Naive thymus-derived CD4-positive, alpha-beta T cell (primary cell): ENCODE results near the gene VPS33B. TPM values are rescaled to one million over a fixed set of nuclear protein-coding genes. Genes with fewer than 3 reads are reported as not detected.
A peak's percentile ranks its signal among the peaks of the same experiment; 100 is the strongest.

Experiments used
- ATAC-seq: fragments of 150-1000 bp; cut with Tn5 transposase; 2 replicates; pipeline ENCODE4 v1.10.0; 2021; ENCODE audit warnings: mild to moderate bottlenecking, moderate library complexity
- CTCF ChIA-PET: fragments of 350-600 bp; sonication (Branson Sonifier 250); formaldehyde crosslinking; loops from one replicate; lab custom pipeline; 2021; ENCODE audit warnings: antibody characterized with exemption; lab: Charles Lee
- POLR2A ChIA-PET: fragments of 350-600 bp; sonication (Branson Sonifier 250); formaldehyde crosslinking; loops from one replicate; lab custom pipeline; 2021; ENCODE audit warnings: antibody characterized with exemption, inconsistent platforms; lab: Charles Lee
- DNase-seq, 9 donors: peaks; one replicate each; pipeline versions ENCODE4 v3.0.0 to v3.0.0-alpha.2; 2020 to 2022; ENCODE audit warnings: mixed read lengths in 1 of 9
- H3K27ac ChIP-seq: one replicate; pipeline ENCODE4 v1.7.0; 2013; ENCODE audit warnings: mild to moderate bottlenecking, low read depth, low read length, moderate library complexity
- H3K27me3 ChIP-seq, 2 donors: one replicate each; pipeline ENCODE4 v1.7.0; 2013; ENCODE audit warnings: low read length in 2 of 2, mild to moderate bottlenecking in 2 of 2, moderate library complexity in 2 of 2; ENCODE audit not compliant: control insufficient read depth in 2 of 2, insufficient read depth in 2 of 2
- H3K36me3 ChIP-seq, 3 experiments: 1 replicate in 2 of 3; 2 replicates in 1 of 3; pipeline ENCODE4 v1.7.0; 2013; ENCODE audit warnings: low read length in 3 of 3, mild to moderate bottlenecking in 3 of 3, moderate library complexity in 1 of 3; ENCODE audit not compliant: insufficient read depth in 3 of 3, control insufficient read depth in 2 of 3
- H3K4me1 ChIP-seq, 2 donors: one replicate each; pipeline ENCODE4 v1.7.0; 2013; ENCODE audit warnings: low read length in 2 of 2, mild to moderate bottlenecking in 2 of 2, moderate library complexity in 1 of 2; ENCODE audit not compliant: control insufficient read depth in 2 of 2, insufficient read depth in 2 of 2
- H3K4me3 ChIP-seq: 2 replicates; pipeline ENCODE4 v1.7.0; 2013; ENCODE audit warnings: mild to moderate bottlenecking, low read length
- H3K9me3 ChIP-seq, 3 experiments: 1 replicate in 2 of 3; 2 replicates in 1 of 3; pipeline ENCODE4 v1.7.0; 2013; ENCODE audit warnings: low read length in 3 of 3; ENCODE audit not compliant: control insufficient read depth in 2 of 3
- H3K27ac Mint-ChIP-seq, 9 donors: one replicate each; pipeline ENCODE4 v1.8.0; 2020 to 2022; ENCODE audit warnings: mixed read lengths in 9 of 9, mild to moderate bottlenecking in 8 of 9, moderate library complexity in 5 of 9, inconsistent platforms in 2 of 9
- H3K27me3 Mint-ChIP-seq, 5 donors: one replicate each; pipeline ENCODE4 v1.8.0; 2021 to 2022; ENCODE audit warnings: mixed read lengths in 5 of 5, mild to moderate bottlenecking in 1 of 5
- H3K36me3 Mint-ChIP-seq, 5 donors: one replicate each; pipeline ENCODE4 v1.8.0; 2020 to 2022; ENCODE audit warnings: mixed read lengths in 5 of 5, mild to moderate bottlenecking in 3 of 5, inconsistent platforms in 1 of 5
- H3K4me1 Mint-ChIP-seq, 7 donors: one replicate each; pipeline ENCODE4 v1.8.0; 2020 to 2022; ENCODE audit warnings: mixed read lengths in 7 of 7, mild to moderate bottlenecking in 3 of 7, inconsistent platforms in 1 of 7
- H3K4me3 Mint-ChIP-seq, 10 donors: one replicate each; pipeline ENCODE4 v1.8.0; 2020 to 2022; ENCODE audit warnings: mild to moderate bottlenecking in 10 of 10, mixed read lengths in 10 of 10, moderate library complexity in 6 of 10, inconsistent platforms in 2 of 10
- H3K9me3 Mint-ChIP-seq, 11 donors: one replicate each; pipeline ENCODE4 v1.8.0; 2020 to 2022; ENCODE audit warnings: mixed read lengths in 11 of 11, mild to moderate bottlenecking in 4 of 11, inconsistent platforms in 1 of 11, moderate library complexity in 1 of 11
- intact Hi-C, 2 donors: fragments of 100-400 bp; cut with micrococcal nuclease; formaldehyde crosslinking; loops; one replicate each; pipeline ENCODE4 v1.15.1; 2023
- polyA plus RNA-seq, 2 donors: library from polyadenylated mRNA; unstranded; fragments of 300-500 nt; fragmentation: Illumina TruSeq; gene quantifications; one replicate each; pipeline ENCODE4 v1.2.3, GENCODE V29; 2021
- total RNA-seq, 6 experiments: library from RNA in 5 of 6; stranded (reverse) in 5 of 6; gene quantifications; 1 replicate in 5 of 6; 2 replicates in 1 of 6; pipeline ENCODE4 v1.2.3 and lab custom pipeline; 2021 to 2026

VPS33B gene
- total and polyA plus RNA-seq, 7 experiments from 2014 or later: 8.3 to 28.1 (median 20.4) TPM

DNA sequence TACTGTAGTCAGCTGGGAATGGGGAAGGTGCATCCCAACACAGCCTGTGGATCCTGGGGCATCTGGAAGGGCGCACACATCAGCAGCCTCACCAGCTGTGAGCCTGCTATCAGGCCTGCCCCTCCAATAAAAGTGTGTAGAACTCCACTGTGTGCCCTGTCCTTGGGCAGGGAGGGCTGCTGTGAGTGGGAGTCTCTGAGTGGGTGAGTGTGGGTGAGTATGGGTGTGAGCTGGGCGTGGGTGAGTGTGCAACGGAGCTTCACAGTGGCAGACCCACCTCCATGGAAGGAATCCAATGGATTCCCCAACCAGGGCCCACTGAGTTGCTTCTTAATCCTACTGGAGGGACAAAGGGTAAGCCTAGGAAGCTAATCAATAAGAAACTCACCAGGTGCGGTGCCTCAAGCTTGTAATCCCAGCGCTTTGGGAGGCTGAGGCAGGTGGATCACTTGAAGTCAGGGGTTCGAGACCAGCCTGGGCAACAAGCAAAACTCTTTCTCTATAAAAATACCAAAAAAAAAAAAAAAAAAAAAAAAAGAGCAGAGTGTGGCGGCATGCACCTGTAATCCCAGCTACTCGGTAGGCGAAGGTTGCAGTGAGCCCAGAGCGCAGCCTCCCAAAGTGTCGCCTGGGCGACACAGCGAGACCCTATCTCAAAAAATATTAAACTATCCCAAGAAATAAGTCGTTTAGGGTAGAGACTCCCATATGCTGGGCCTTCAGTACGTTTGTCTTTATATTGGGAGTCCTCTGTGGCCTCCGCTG, 68.3 kb downstream of the VPS33B start:
- Histone ChIP-seq H3K27me3 (no peaks in the 10 kb centered on the region), H3K4me3 (peak overlapping the region; percentile 100), H3K9me3 (no peaks in the 10 kb centered on the region), H3K4me1 (peaks cover 10 to 15% of the 10 kb centered on the region in 2 donors), H3K27ac (peak overlapping the region; percentile 98), H3K36me3 (peaks cover 0 to 47% (median 4%) of the 10 kb centered on the region in 3 experiments)
- POLR2A ChIA-PET: interaction anchor here (0.7 to 9.2 kb wide), 9 partner anchors 8 to 51 kb away, joined by 3 to 119 read pairs (median 4); partner anchors contain the start of genes HDDC3, MAN2A2 and UNC45A
- H3K27me3 Mint-ChIP-seq: no peaks in the 10 kb centered on the region
- H3K9me3 Mint-ChIP-seq: no peaks in the 10 kb centered on the region
- no peak for DNase-seq
- H3K27ac Mint-ChIP-seq: peak overlapping the region; percentile 76 to 96 (median 94)
- intact Hi-C loops: loop anchor here (1.0 to 10.0 kb wide), 5 partner anchors 19 to 901 kb away; partner anchors contain the start of genes PRC1 (in 2 of the 2), UNC45A (in 2 of the 2), BLM (in 1 of the 2) and SLCO3A1 (in 1 of the 2)
- peaks cover 0 to 24% (median 13%) of the 10 kb centered on the region in 7 donors for H3K4me1 Mint-ChIP-seq
- peaks cover 0 to 22% (median 4%) of the 10 kb centered on the region in 5 donors for H3K36me3 Mint-ChIP-seq
- CTCF ChIA-PET: interaction anchor here (2.6 to 7.7 kb wide), 2 partner anchors 22 to 79 kb away, joined by 12 to 67 read pairs; partner anchors contain the start of genes HDDC3 and UNC45A
- ATAC-seq: no peak
- H3K4me3 Mint-ChIP-seq: peak overlapping the region; percentile 81 to 90 (median 87)

DNA sequence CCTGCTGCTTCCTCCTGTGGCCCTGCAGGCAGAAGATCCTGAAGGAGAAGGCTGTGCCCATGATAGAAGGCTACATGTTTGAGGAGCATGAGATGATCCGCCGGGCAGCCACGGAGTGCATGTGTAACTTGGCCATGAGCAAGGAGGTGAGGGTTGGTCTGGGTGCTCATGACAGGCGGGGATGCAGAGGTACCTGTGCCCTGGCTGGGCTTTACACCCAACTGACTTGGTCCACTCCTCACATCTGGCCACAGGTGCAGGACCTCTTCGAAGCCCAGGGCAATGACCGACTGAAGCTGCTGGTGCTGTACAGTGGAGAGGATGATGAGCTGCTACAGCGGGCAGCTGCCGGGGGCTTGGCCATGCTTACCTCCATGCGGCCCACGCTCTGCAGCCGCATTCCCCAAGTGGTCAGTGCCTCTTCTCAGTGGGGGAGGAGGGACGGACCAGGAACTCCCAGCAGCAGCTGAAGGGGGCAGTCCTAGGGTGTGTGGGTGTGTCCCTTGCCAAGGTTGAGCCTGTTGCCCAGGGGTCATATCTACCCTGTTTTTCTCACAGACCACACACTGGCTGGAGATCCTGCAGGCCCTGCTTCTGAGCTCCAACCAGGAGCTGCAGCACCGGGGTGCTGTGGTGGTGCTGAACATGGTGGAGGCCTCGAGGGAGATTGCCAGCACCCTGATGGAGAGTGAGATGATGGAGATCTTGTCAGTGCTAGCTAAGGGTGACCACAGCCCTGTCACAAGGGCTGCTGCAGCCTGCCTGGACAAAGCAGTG, 69.3 kb downstream of the VPS33B start:
- Mint-ChIP-seq H3K9me3 (no peaks in the 10 kb centered on the region), H3K4me3 (peak overlapping the region in 9 of 10 donors; percentile 8 to 89 (median 63)), H3K27me3 (no peaks in the 10 kb centered on the region), H3K36me3 (peaks cover 0 to 29% (median 4%) of the 10 kb centered on the region in 5 donors), H3K4me1 (peaks cover 0 to 24% (median 13%) of the 10 kb centered on the region in 7 donors), H3K27ac (peak overlapping the region in 6 of 9 donors; percentile 7 to 82 (median 60))
- ChIA-PET CTCF (interaction anchor here (7.7 kb wide), 1 partner anchor 21 kb away, joined by 67 read pairs; the partner anchor contains the start of genes HDDC3 and UNC45A), POLR2A (interaction anchor here (1.8 to 9.2 kb wide), 2 partner anchors 13 to 20 kb away, joined by 4 to 119 read pairs; partner anchors contain the start of genes HDDC3 and UNC45A)
- Histone ChIP-seq H3K4me3 (no peak overlapping the region), H3K27me3 (no peaks in the 10 kb centered on the region), H3K27ac (no peak overlapping the region), H3K36me3 (peaks cover 0 to 55% (median 4%) of the 10 kb centered on the region in 3 experiments), H3K9me3 (no peaks in the 10 kb centered on the region), H3K4me1 (peaks cover 10 to 15% of the 10 kb centered on the region in 2 donors)
- DNase-seq (no peak), ATAC-seq (no peak)
- intact Hi-C loops: loop anchor here in 1 of 2 donors (10.0 kb wide), 1 partner anchor 902 kb away; the partner anchor contains the start of gene SLCO3A1

DNA sequence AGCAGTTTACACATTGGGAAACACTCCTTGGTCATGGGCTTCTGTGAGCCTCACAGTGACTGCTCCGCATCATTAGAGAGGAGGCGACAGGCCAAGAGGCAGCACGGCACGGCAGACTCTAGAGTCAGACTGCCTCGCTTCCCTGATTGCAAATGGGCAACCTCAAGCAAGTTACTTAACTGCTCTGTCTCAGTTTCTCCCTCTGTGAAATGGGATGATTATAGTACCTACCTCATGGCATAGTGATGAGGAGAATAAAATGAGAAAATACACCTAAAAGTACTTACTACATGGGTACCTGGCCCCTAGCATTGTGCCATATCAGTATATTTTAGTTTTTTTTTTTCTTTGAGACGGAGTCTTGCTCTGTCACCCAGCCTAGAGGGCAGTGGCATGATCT, 71.7 kb downstream of the VPS33B start:
- Histone ChIP-seq H3K9me3 (no peaks in the 10 kb centered on the region), H3K27ac (no peak overlapping the region), H3K36me3 (peaks cover 0 to 78% (median 4%) of the 10 kb centered on the region in 3 experiments), H3K4me3 (no peak overlapping the region), H3K27me3 (no peaks in the 10 kb centered on the region), H3K4me1 (peaks cover 6 to 7% of the 10 kb centered on the region in 2 donors)
- peaks cover 0 to 12% (median 3%) of the 10 kb centered on the region in 7 donors for H3K4me1 Mint-ChIP-seq
- CTCF ChIA-PET: no interaction called here
- no peaks in the 10 kb centered on the region for H3K27me3 Mint-ChIP-seq
- H3K36me3 Mint-ChIP-seq: peaks cover 0 to 37% (median 4%) of the 10 kb centered on the region in 5 donors
- H3K27ac Mint-ChIP-seq: no peak overlapping the region
- DNase-seq (no peak), ATAC-seq (no peak)
- no peak overlapping the region for H3K4me3 Mint-ChIP-seq
- POLR2A ChIA-PET: no interaction called here
- no peaks in the 10 kb centered on the region for H3K9me3 Mint-ChIP-seq
- intact Hi-C loops: loop anchor here in 1 of 2 donors (10.0 kb wide), 1 partner anchor 904 kb away; the partner anchor contains the start of gene SLCO3A1

GRCh38 chr15:90949979-90950675, 72.3 kb downstream of the VPS33B start:
- ATAC-seq (no peak), DNase-seq (no peak)
- no peak overlapping the region for H3K4me3 ChIP-seq
- Mint-ChIP-seq H3K4me1 (peaks cover 0 to 10% (median 3%) of the 10 kb centered on the region in 7 donors), H3K27me3 (no peaks in the 10 kb centered on the region), H3K4me3 (no peak overlapping the region), H3K9me3 (no peaks in the 10 kb centered on the region), H3K27ac (no peak overlapping the region), H3K36me3 (peaks cover 0 to 37% (median 4%) of the 10 kb centered on the region in 5 donors)
- no peaks in the 10 kb centered on the region for H3K9me3 ChIP-seq
- no peak overlapping the region for H3K27ac ChIP-seq
- intact Hi-C loops: loop anchor here in 1 of 2 donors (10.0 kb wide), 1 partner anchor 905 kb away; the partner anchor contains the start of gene SLCO3A1
- peaks cover under 1 to 1% of the 10 kb centered on the region in 2 donors for H3K4me1 ChIP-seq
- POLR2A ChIA-PET: no interaction called here
- CTCF ChIA-PET: no interaction called here
- H3K36me3 ChIP-seq: peaks cover 0 to 81% (median 4%) of the 10 kb centered on the region in 3 experiments
- H3K27me3 ChIP-seq: no peaks in the 10 kb centered on the region

Other genes starting within 250 kb of the VPS33B start
- 100 to 1,000 TPM in 1 of 5 experiments, 10 to 100 TPM in 4; 31.8 to 516 (median 58.9) TPM for gene FURIN, start 154.0 kb downstream of the VPS33B start, total RNA-seq
- 1 to 10 TPM; 2.0 to 4.0 TPM for gene FURIN, start 154.0 kb downstream of the VPS33B start, polyA plus RNA-seq
- 10 to 100 TPM in 2 of 5 experiments, 1 to 10 TPM in 3; 2.3 to 78.6 (median 9.1) TPM for gene FES, start 138.1 kb downstream of the VPS33B start, total RNA-seq
- gene FES, start 138.1 kb downstream of the VPS33B start, polyA plus RNA-seq: not detected
- gene MAN2A2, start 119.3 kb downstream of the VPS33B start, total RNA-seq: 100 to 1,000 TPM; 117 to 171 (median 149) TPM
- 1 to 10 TPM; 7.1 to 8.4 TPM for gene MAN2A2, start 119.3 kb downstream of the VPS33B start, polyA plus RNA-seq
- gene HDDC3, start 90.0 kb downstream of the VPS33B start, total RNA-seq: 10 to 100 TPM; 13.3 to 34.2 (median 29.0) TPM
- gene HDDC3, start 90.0 kb downstream of the VPS33B start, polyA plus RNA-seq: 10 to 100 TPM; 48.9 to 50.9 TPM
- 10 to 100 TPM; 34.2 to 72.7 (median 62.0) TPM for gene UNC45A, start 87.3 kb downstream of the VPS33B start, total RNA-seq
- gene UNC45A, start 87.3 kb downstream of the VPS33B start, polyA plus RNA-seq: 10 to 100 TPM; 57.3 to 75.1 TPM
- 10 to 100 TPM in 3 of 5 experiments, 1 to 10 TPM in 2; 5.8 to 24.6 (median 16.3) TPM for gene RCCD1, start 67.7 kb downstream of the VPS33B start, total RNA-seq
- gene RCCD1, start 67.7 kb downstream of the VPS33B start, polyA plus RNA-seq: 1 to 10 TPM; 2.5 to 3.9 TPM
- gene PRC1, start 28.1 kb downstream of the VPS33B start, total RNA-seq: 10 to 100 TPM in 3 of 5 experiments, 1 to 10 TPM in 2; 2.6 to 98.9 (median 19.4) TPM
- under 1 TPM; 0.47 to 0.53 TPM for gene PRC1, start 28.1 kb downstream of the VPS33B start, polyA plus RNA-seq
- gene SV2B, start 77.7 kb upstream of the VPS33B start, total RNA-seq: under 1 TPM; 0.05 to 0.16 (median 0.08) TPM
- gene SV2B, start 77.7 kb upstream of the VPS33B start, polyA plus RNA-seq: under 1 TPM; 0.02 to 0.06 TPM